Inflammatory macrophage treated with lipopolysaccharide for 4 hours (primary cell): ENCODE measurements around the gene PRSS12.
"Not testable (repeated sequence)": the region's sequence is repeated elsewhere in the genome, so short reads cannot be mapped to it uniquely, and the experiment has no call there.

Source experiments
- DNase-seq: peaks from one replicate; pipeline ENCODE4 v3.0.0-alpha.2; 2020

PRSS12 gene

GRCh38 chr4:118273642-118274041 is 79.2 kb downstream of the PRSS12 start:
- no peak for DNase-seq

- DNase-seq: no peak
These were observed 81.0 kb downstream of the PRSS12 start for GRCh38 chr4:118271788-118272187.

GRCh38 chr4:118270492-118270891 is 82.3 kb downstream of the PRSS12 start:
- DNase-seq: peak; percentile 51

- DNase-seq: no peak
These were observed 84.0 kb downstream of the PRSS12 start for GRCh38 chr4:118268780-118269179.

DNA sequence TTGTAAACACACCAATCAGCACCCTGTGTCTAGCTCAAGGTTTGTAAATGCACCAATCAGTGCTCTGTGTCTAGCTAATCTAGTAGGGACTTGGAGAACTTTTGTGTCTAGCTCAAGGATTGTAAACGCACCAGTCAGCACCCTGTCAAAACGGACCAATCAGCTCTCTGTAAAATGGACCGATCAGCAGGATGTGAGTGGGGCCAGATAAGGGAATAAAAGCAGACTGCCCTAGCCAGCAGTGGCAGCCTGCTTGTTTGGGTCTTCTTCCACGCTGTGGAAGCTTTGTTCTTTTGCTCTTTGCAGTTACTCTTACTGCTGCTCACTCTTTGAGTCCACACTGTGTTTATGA is 86.7 kb downstream of the PRSS12 start:
- not testable (repeated sequence) for DNase-seq

DNA sequence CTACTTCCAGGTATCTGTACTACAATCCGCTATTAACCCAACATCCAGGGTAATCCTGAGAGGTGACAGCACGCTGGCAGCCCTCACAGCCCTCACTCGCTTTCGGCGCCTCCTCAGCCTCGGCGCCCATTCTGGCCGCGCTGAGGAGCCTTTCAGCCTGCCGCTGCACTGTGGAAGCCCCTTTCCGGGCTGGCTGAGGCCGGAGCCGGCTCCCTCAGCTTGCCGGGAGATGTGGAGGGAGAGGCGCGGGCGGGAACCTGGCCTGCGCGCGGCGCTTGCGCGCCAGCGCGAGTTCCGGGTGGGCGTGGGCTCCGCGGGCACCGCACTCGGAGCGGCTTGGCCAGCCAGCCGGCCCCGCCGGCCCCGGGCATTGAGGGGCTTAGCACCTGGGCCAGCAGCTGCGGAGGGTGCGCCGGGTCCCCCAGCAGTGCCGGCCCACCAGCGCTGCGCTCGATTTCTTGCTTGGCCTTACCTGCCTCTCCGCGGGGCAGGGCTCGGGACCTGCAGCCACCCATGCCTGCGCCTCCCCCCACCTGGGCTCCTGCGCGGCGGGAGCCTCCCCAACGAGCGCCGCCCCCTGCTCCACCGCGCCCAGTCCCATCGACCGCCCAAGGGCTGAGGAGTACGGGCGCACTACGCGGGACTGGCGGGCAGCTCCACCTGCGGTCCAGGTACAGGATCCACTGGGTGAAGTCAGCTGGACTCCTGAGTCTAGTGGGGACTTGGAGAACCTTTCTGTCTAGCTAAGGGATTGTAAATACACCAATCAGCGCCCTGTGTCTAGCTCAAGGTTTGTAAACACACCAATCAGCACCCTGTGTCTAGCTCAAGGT is 87.3 kb downstream of the PRSS12 start:
- no peak for DNase-seq

DNA sequence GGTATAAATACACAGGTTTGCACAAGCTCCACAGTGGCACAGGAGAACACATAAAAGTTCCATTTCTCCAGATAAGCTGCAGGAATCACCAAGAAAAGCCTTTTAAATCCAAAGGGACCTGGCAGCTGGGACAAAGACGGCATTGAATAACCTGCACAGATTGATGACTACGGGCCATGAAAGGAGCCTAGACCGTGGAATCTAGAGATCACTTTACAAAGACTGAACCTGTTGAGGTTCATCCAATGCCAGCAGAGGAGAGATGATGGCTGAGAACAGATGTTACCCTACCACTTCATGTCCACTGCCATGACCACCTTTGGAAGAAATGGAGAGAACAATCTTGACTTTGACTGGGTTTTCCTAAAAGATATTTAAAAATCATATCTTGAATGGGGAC is 88.7 kb downstream of the PRSS12 start:
- no peak for DNase-seq

GRCh38 chr4:118260309-118260708 is 92.5 kb downstream of the PRSS12 start:
- no peak for DNase-seq

DNA sequence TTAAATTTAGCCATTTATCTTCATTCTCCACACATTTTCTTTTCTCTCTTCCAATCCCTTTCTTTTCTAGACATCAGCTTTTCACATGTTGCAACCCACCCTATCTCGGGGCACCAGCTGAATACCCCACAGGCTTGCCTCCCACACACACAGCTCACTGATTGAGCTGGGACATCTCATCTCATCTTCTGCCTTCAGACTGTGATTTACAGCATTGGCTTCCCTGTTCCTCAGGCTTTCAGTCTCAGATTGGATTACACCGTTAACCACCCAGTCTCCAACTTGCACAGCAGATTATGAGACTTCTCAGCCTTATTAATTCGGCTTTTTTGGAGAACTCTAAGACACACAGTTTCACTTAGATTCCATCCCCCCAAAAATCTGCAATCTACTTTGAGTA is 93.7 kb downstream of the PRSS12 start:
- no peak for DNase-seq

DNA sequence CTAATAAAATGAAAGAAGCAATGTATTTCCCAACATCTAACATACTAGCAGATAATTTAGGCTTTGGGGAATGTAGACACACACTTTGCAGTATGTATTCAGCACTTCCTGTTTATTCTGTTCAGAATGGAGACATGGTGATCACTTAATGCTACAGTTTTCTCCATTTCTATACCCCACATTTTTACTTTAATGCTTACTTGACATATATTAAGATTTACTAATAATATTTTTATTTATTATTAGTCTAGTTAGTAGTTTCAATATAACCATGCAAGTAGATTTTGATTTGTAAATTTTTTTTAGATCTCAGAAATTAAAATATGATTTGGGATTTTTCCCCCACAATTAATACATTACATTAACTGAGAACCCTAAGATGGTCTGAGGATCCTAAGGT is 98.4 kb downstream of the PRSS12 start:
- no peak for DNase-seq

DNA sequence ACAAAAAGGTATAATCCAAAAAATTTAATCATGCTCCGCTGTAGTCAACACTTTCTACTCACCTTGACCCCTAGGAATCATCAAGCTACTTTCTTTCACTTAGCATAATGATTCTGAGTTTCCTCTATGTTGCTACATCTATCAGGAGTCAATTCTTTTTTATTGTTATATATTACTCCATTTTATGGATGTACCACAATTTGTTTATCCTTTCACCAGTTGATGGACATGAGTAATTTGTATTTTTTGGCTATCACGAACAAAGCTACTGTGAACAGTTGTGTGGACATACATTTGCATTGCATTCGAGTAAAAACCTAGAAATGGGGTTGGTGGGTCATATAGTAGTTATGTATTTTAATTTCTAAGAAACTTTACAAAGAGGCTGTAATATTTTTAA is 102.9 kb downstream of the PRSS12 start:
- no peak for DNase-seq

DNA sequence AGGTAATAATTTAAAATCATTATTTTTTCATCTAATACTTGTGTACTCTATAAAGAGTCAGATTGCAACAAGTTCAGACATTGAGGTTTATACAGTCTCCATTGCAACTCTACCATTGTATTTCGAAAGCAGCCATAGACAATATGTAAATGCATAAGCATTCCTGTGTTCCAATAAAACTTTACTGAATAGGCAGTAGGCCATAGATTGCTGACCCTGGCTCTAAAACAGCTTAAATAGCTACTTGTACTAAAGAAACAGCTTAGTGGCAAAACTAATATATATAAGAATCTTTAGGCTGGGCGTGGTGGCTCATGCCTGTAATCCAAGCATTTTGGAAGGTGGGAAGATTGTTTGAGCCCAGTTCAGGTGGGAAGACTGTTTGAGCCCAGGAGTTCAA is 115.3 kb downstream of the PRSS12 start:
- DNase-seq: no peak

DNA sequence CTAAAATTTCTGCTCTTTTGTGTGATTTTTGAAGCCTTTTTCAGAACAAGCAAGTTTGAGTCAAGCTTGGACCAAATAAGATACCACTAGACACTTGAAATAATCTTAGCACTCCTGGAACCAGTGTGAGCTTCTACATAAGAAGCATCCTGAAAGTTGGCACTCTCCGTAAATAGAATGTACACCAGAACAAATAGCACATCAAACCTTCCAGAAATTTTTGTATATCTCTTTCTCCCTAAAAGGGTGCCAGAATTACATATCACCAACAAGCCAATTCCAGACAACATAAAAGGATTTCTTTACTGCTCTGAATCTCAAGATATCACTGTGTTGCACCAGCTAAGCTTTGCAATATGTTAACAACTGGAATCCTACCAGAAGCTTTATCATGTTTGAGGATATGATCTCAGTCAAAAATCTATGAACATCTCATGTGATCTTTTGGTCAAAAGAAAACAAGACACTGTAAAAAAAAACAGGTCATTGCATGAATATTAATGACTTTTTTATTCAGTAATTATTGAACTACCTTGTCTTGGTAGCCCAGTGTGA is 117.2 kb downstream of the PRSS12 start:
- no peak for DNase-seq
